ENCODE results near the gene TEX11.
"Not testable (repeated sequence)": the region's sequence is repeated elsewhere in the genome, so short reads cannot be mapped to it uniquely, and the experiment has no call there.

TEX11 gene

GRCh38 chrX:70907900-70908299 is 611 bp downstream of the TEX11 start:
- TF ChIP-seq GABPA (IDR thresholded peaks at IDR 0.05; ENCODE audit: low read depth) = no peak
- TF ChIP-seq CTCF (IDR thresholded peaks at IDR 0.05; ENCODE audit: insufficient read depth, low read length) = no peak
- TF ChIP-seq POLR2AphosphoS5 (IDR thresholded peaks at IDR 0.05; ENCODE audit: low read depth) = no peak
- no peak for TF ChIP-seq SPI1 (IDR thresholded peaks at IDR 0.05; ENCODE audit: borderline replicate concordance, low read depth)
- no peak for TF ChIP-seq REST (IDR thresholded peaks at IDR 0.05; ENCODE audit: insufficient replicate concordance, low read depth)
- Histone ChIP-seq H3K27ac (replicated peaks) (no peak overlapping the region), H3K4me3 (replicated peaks; ENCODE audit: insufficient read depth, low read length) (no peak overlapping the region), H3K27me3 (ENCODE audit: insufficient read depth, poor library complexity, severe bottlenecking) (no peaks in the 10 kb centered on the region)
- no peak for DNase-seq (ENCODE audit: low read depth in 1 of 2, low spot score in 1 of 2)

- TF ChIP-seq CTCF (IDR thresholded peaks at IDR 0.05; ENCODE audit: insufficient read depth, low read length) (no peak), GABPA (IDR thresholded peaks at IDR 0.05; ENCODE audit: low read depth) (no peak), REST (IDR thresholded peaks at IDR 0.05; ENCODE audit: insufficient replicate concordance, low read depth) (no peak), POLR2AphosphoS5 (IDR thresholded peaks at IDR 0.05; ENCODE audit: low read depth) (no peak), SPI1 (IDR thresholded peaks at IDR 0.05; ENCODE audit: borderline replicate concordance, low read depth) (no peak)
- Histone ChIP-seq H3K27me3 (ENCODE audit: insufficient read depth, poor library complexity, severe bottlenecking) (no peaks in the 10 kb centered on the region), H3K27ac (replicated peaks) (no peak overlapping the region), H3K4me3 (replicated peaks; ENCODE audit: insufficient read depth, low read length) (no peak overlapping the region)
- no peak for DNase-seq (ENCODE audit: low read depth in 1 of 2, low spot score in 1 of 2)
Observed at GRCh38 chrX:70901465-70901864, 7.0 kb downstream of the TEX11 start.

GRCh38 chrX:70890441-70890840 is 18.1 kb downstream of the TEX11 start:
- H3K4me3 ChIP-seq (replicated peaks; ENCODE audit: insufficient read depth, low read length); H3K27ac ChIP-seq (replicated peaks); H3K27me3 ChIP-seq (ENCODE audit: insufficient read depth, poor library complexity, severe bottlenecking); DNase-seq (ENCODE audit: low read depth in 1 of 2, low spot score in 1 of 2): not testable (repeated sequence)

- no peak for DNase-seq (ENCODE audit: low read depth in 1 of 2, low spot score in 1 of 2)
Observed at GRCh38 chrX:70878902-70879301, 29.6 kb downstream of the TEX11 start.

More at GRCh38 chrX:70878902-70879301, 29.6 kb downstream of the TEX11 start:
- Histone ChIP-seq H3K27ac (replicated peaks) (no peak overlapping the region), H3K27me3 (ENCODE audit: insufficient read depth, poor library complexity, severe bottlenecking) (no peaks in the 10 kb centered on the region), H3K4me3 (replicated peaks; ENCODE audit: insufficient read depth, low read length) (no peak overlapping the region)
- no peak for TF ChIP-seq POLR2AphosphoS5 (IDR thresholded peaks at IDR 0.05; ENCODE audit: low read depth)
- no peak for TF ChIP-seq CTCF (IDR thresholded peaks at IDR 0.05; ENCODE audit: insufficient read depth, low read length)
- TF ChIP-seq REST (IDR thresholded peaks at IDR 0.05; ENCODE audit: insufficient replicate concordance, low read depth) = no peak
- TF ChIP-seq GABPA (IDR thresholded peaks at IDR 0.05; ENCODE audit: low read depth) = no peak
- no peak for TF ChIP-seq SPI1 (IDR thresholded peaks at IDR 0.05; ENCODE audit: borderline replicate concordance, low read depth)

Data from HL-60 (cell line).